Esophagus squamous epithelium (tissue), 4 donors: ENCODE data around the gene FCRL5.

Source experiments
- POLR2A ChIP-seq, 4 donors: fragments of 450-650 bp; IDR thresholded peaks; one replicate each; pipeline ENCODE4 v1.6.1; 2017; ENCODE audit warnings: antibody characterized with exemption in 4 of 4, mild to moderate bottlenecking in 4 of 4, moderate library complexity in 3 of 4
- TF ChIP-seq, protein P1 (sequence below), 6 experiments: fragments of 450-650 bp in 4 of 6; fragments of 200-600 bp in 2 of 6; sonication (generic) in 2 of 6; IDR thresholded peaks; one replicate each; pipeline ENCODE4 v1.5.1; 2016 to 2019; ENCODE audit warnings: antibody characterized with exemption in 6 of 6, mild to moderate bottlenecking in 4 of 6, moderate library complexity in 4 of 6

DNA sequence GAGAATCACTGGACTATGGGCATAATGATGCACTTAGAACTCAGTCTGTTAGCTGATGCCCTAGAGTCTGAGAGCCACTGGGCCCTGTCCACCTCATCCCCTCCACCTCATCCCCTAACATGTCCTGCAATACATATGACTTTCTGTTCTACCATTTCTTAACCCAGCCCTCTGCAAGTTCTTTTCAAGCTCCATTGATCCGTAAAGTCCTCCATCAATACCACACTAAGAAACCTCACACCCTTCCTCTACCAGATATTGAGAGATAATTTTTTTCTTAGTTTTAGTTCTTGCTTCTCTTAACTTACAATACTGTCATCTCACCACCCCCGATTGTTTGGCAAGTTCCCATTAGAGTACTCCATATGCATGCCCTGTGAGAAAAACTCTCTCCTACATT lies 23.4 kb upstream of the FCRL5 start:
- TF ChIP-seq, protein P1, sequence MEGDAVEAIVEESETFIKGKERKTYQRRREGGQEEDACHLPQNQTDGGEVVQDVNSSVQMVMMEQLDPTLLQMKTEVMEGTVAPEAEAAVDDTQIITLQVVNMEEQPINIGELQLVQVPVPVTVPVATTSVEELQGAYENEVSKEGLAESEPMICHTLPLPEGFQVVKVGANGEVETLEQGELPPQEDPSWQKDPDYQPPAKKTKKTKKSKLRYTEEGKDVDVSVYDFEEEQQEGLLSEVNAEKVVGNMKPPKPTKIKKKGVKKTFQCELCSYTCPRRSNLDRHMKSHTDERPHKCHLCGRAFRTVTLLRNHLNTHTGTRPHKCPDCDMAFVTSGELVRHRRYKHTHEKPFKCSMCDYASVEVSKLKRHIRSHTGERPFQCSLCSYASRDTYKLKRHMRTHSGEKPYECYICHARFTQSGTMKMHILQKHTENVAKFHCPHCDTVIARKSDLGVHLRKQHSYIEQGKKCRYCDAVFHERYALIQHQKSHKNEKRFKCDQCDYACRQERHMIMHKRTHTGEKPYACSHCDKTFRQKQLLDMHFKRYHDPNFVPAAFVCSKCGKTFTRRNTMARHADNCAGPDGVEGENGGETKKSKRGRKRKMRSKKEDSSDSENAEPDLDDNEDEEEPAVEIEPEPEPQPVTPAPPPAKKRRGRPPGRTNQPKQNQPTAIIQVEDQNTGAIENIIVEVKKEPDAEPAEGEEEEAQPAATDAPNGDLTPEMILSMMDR (IDR thresholded peaks at IDR 0.05): no peak
- no peak for TF ChIP-seq POLR2A (IDR thresholded peaks at IDR 0.05)
